Cortex of kidney (tissue), 1 donor: ENCODE results near the gene WBP2NL.
"Not testable (repeated sequence)": the region's sequence is repeated elsewhere in the genome, so short reads cannot be mapped to it uniquely, and the experiment has no call there.

Experiments used
- DNase-seq: peaks from one replicate; lab custom pipeline; 2025; lab: John Stamatoyannopoulos, UW

Gene WBP2NL, protein sequence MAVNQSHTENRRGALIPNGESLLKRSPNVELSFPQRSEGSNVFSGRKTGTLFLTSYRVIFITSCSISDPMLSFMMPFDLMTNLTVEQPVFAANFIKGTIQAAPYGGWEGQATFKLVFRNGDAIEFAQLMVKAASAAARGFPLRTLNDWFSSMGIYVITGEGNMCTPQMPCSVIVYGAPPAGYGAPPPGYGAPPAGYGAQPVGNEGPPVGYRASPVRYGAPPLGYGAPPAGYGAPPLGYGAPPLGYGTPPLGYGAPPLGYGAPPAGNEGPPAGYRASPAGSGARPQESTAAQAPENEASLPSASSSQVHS

GRCh38 chr22:41998361-41999261, at the start of gene WBP2NL:
Gene WBP2NL, plus strand, starts transcription at chr22:41998788. Its CDS starts 31 bp downstream, at chr22:41998819.
- DNase-seq, result no peak

DNA sequence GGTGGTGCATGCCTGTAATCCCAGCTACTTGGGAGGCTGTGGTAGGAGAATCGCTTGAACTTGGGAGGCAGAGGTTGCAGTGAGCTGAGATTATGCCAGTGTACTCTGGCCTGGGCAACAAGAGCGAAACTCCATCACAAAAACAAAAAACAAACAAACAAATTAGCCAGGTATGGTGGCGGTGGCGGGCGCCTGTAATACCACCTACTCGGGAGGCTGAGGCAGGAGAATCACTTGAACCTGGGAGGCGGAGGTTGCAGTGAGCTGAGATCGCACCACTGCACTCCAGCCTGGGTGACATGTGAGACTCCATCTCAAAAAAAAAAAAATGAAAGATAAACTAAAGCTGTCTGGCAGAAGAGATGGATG, 49.7 kb upstream of the WBP2NL start:
- not testable (repeated sequence) for DNase-seq

- DNase-seq, result no peak
Observed at GRCh38 chr22:41949297-41949965, 49.2 kb upstream of the WBP2NL start.

DNA sequence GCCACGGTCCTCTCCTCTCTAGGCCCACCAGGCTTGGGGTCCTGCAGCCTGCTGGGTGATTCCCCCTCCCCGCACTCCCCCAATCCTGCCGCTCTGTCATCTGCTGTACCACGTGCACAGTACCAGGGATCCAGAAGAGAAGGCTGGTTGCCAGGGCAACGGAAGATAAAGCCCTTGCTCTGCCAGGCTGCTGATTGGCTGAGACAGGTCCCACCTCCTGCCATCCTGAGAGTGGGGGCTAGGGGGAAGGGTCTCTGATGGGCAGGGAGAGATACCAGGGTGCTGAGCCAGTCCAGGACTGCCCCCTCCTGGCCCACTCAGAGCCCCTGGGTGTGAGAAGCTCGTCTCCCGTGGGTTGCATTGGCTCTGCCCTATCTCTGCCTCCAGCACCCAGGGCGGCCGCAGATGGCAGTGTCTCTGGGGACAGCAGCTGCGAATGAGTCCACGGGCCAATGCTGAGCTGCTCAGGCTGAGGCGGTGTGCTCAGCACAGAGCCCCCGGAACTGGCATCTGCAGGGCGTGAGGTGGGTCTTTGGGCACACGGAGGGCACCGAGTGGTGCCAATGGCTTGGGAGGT, 46.6 kb upstream of the WBP2NL start, which contains the start of gene SMIM45:
Gene SMIM45, plus strand, starts transcription at position 253 of the 577 bp plus-strand sequence.
- DNase-seq, result no peak

DNA sequence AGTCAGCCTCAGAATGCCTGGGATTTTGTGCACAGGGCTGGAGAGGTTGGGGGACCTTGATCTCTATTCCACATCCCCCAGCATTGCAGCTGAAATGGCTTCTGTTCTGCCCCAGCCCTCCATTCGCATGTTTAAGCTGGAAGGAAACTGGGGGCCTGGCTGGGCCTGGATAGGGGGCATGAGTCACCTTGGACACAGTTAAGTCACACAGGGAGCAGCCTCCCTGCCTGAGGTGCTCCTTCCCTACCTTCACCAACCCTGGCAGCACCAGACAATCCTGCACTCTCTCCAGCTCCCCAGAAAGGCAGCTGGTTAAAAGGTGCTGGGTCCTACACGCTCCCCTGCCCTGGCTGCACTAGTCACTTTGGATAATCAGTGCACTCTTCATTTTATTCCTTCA, 45.9 kb upstream of the WBP2NL start:
- no peak for DNase-seq

DNA sequence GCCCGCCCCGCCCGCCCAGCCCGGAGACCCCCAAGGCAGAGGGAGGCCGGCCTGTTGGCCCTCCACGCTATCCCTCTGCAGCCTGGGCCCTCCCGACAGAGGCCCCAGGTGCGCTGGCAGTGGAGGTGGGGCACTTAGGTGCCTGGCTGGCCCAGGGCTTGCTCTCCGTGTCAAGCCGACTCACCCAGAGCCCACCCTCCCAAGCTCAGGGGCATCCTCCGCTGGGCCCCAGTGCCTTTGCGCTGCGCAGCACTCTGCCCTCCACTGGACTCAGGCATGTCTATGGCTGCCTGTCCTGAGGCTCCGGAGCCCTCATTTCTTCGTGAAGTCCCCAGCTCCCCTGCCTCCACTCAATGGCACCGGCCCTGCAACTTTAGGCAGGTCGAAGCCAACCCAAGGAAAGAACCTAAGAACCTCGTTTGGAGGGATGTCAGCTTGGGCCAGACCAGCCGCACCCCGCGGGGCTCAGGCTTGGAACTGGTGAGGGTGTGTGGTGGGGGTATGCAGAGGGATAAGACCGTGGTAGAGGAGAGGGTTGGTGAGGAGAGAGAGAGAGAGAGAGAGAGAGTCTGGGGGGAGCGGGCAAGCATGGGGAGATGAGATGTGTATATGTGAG, 40.5 kb upstream of the WBP2NL start:
- DNase-seq, result no peak

DNA sequence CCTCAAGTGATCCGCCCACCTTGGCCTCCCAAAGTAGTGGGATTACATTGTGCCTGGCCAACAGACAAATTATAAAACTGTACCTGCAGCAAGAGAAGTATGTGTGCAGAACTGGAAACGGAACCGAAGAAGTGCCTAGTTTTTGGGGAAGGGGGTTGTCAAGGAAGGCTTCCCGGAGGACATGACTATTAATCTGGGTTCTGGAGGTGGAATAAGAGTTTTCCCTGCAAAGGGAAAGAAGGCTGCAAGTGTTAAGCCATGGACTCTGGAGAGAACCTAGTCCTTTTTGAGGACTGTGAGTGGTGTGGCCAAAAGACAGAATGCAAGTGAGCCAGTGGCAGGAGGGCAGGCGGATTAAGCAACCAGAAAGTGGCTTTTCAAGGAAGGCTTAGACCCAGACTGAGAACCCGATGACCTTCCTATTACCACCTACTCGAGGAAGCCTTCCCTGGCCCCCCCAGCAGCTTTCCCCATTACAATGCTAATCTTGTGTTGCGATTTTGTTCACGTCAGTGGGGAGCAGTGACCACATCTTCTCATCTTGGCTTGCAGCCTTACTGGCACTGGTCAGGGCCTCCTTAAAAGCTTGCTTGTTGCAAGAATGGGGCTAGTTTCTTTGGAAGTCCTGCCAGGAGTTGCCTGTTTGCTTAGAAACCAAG, 35.0 kb upstream of the WBP2NL start:
- DNase-seq, result no peak

- DNase-seq, result no peak
Observed at GRCh38 chr22:41964112-41964491, 34.5 kb upstream of the WBP2NL start.

GRCh38 chr22:41966225-41966606, 32.4 kb upstream of the WBP2NL start:
- DNase-seq, result no peak

- no peak for DNase-seq
Observed at GRCh38 chr22:41966607-41967240, 31.9 kb upstream of the WBP2NL start.

DNA sequence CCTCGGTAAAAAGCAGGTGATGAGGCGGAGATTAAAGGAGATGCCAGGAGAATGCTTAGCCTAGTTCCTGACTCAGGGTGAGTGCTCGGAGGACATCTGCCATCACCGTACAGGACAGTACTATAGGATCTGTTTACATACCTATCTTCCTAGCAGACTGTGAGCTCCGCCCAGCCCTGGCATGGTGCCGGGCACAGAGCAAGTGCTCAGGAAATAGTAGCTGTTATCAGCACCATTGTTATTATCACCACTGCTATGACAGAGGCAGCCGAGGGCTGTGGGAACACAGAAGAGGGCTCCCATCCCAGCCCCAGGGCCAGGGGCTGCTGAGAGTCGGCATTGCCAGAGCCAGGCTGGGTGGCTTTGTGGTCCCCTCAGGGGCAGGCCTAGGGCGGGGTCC, 30.0 kb upstream of the WBP2NL start:
- DNase-seq, result no peak

- DNase-seq, result no peak
Observed at GRCh38 chr22:41969110-41969646, 29.4 kb upstream of the WBP2NL start, which contains the start of gene SEPTIN3. Gene SEPTIN3, plus strand, starts transcription at chr22:41969443. Its CDS starts 2,050 bp downstream, at chr22:41971493.

DNA sequence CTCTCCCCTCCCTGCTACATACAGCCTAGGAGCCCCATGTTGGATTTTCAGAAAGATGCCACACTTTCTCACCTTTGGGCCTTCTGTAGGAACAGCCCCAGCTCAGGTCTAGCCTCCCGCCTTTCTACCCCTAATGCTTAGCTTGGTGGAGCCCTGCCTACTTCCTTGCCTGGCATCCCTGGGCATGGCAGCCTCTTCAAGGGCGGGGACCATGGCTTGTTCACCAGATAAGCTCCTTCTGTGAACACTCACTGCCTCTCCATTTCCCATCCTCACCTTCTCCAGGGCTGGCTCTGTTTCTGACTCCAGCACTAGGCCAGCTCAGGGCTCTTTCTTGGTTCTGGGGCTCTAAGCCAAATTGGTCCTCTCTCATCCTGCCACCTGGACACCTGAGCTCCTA, 28.0 kb upstream of the WBP2NL start:
- no peak for DNase-seq

- DNase-seq, result no peak
Observed at GRCh38 chr22:41971431-41971830, 27.2 kb upstream of the WBP2NL start.

GRCh38 chr22:41974691-41975290, 23.8 kb upstream of the WBP2NL start:
- DNase-seq, result no peak

GRCh38 chr22:41975299-41976069, 23.1 kb upstream of the WBP2NL start:
- no peak for DNase-seq

GRCh38 chr22:41976070-41976901, 22.3 kb upstream of the WBP2NL start:
- DNase-seq, result no peak

DNA sequence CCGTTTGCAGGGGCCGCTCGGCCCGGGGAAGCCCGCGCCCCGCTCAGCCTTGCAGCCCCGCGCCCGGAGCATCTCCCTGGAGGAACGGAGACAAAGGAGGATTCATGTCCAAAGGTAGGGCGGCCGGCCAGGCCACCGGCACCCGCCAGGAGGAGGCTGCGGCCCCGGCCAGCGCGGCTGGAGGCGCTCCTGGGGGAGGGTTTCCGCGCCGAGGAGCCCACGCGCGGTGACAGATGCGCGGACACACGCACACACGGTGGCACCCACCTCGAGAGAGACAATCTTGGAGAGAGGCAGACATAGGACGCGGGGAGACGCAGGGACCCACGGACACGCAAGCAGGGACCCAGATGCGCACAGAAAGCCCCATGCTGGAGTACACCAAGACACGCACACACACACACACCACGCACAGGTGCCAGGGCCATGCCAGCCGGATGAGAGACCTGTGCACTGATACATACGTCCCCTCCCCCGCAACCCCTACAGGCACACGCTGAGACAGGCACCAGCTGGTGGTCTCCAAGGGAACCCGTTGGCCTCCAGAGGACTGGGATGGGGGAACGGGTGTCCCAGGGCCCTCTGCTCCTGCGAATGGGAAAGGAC, 21.5 kb upstream of the WBP2NL start:
- DNase-seq, result no peak
